ENCODE results near the gene KIAA0232. TPM values are rescaled to one million over a fixed set of nuclear protein-coding genes. Genes with fewer than 3 reads are reported as not detected.

Gene KIAA0232
- total and polyA plus RNA-seq, 9 of the 15 experiments (the other 6 are each of a cell fraction or from before 2014, with no cell fraction given), result 3.5 to 17.4 (median 13.0) TPM

DNA sequence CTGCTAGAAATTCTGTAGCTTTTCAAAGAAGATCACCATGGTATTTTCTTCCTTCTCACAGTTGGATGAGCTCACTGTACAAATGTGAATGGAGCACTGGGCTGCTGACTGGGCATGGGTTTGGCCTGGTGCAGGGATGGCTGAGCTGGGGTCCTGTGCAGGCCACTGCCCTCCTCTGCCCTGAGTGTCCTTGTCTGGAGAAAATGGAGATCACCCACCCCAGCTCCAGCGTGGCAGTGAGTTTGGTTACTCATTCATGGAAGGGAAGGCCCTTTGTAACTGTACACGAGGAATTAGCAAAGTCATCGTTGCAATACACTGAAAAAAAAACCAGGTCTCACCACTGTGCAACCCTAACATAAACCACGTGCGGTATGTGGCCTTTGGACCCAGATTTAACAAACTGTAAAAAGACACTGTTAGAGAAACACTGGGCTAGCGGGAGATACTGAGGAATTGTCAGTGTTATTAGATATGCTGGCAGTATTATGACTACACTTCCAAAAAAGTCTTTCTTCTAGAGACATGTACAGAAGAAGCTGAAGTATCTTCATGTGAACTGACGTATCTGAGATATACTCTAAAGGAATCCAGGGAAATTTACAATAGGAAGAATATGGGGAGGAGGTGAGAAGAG is 111.0 kb downstream of the KIAA0232 start (continued):
- TF ChIP-seq, protein P1, sequence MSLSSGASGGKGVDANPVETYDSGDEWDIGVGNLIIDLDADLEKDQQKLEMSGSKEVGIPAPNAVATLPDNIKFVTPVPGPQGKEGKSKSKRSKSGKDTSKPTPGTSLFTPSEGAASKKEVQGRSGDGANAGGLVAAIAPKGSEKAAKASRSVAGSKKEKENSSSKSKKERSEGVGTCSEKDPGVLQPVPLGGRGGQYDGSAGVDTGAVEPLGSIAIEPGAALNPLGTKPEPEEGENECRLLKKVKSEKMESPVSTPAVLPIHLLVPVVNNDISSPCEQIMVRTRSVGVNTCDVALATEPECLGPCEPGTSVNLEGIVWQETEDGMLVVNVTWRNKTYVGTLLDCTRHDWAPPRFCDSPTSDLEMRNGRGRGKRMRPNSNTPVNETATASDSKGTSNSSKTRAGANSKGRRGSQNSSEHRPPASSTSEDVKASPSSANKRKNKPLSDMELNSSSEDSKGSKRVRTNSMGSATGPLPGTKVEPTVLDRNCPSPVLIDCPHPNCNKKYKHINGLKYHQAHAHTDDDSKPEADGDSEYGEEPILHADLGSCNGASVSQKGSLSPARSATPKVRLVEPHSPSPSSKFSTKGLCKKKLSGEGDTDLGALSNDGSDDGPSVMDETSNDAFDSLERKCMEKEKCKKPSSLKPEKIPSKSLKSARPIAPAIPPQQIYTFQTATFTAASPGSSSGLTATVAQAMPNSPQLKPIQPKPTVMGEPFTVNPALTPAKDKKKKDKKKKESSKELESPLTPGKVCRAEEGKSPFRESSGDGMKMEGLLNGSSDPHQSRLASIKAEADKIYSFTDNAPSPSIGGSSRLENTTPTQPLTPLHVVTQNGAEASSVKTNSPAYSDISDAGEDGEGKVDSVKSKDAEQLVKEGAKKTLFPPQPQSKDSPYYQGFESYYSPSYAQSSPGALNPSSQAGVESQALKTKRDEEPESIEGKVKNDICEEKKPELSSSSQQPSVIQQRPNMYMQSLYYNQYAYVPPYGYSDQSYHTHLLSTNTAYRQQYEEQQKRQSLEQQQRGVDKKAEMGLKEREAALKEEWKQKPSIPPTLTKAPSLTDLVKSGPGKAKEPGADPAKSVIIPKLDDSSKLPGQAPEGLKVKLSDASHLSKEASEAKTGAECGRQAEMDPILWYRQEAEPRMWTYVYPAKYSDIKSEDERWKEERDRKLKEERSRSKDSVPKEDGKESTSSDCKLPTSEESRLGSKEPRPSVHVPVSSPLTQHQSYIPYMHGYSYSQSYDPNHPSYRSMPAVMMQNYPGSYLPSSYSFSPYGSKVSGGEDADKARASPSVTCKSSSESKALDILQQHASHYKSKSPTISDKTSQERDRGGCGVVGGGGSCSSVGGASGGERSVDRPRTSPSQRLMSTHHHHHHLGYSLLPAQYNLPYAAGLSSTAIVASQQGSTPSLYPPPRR (CRISPR knock-in tag; IDR thresholded peaks at IDR 0.05; ENCODE audit: borderline replicate concordance), result no peak
- TF ChIP-seq CXXC5 (CRISPR knock-in tag; IDR thresholded peaks at IDR 0.05), result peak; percentile 70
- TF ChIP-seq NFRKB (IDR thresholded peaks at IDR 0.05; ENCODE audit: low read depth), result 0 out of 2 replicates have a peak, but pooled peaks have one; percentile 59
- no peak for TF ChIP-seq ADNP (tag; IDR thresholded peaks at IDR 0.05)
- 0 out of 2 replicates have a peak, but pooled peaks have one; percentile 35 for TF ChIP-seq RBFOX2 (IDR thresholded peaks at IDR 0.05; ENCODE audit: low read depth, low read length)
- TF ChIP-seq ARID1B (IDR thresholded peaks at IDR 0.05), result peak; percentile 43; the same call in 1 of the 2 replicates
- 0 out of 2 replicates have a peak, but pooled peaks have one; percentile 32 for TF ChIP-seq GATAD2A (IDR thresholded peaks at IDR 0.05)
- TF ChIP-seq ZBTB2 (IDR thresholded peaks at IDR 0.05), result 0 out of 2 replicates have a peak, but pooled peaks have one; percentile 17
- TF ChIP-seq TCF15 (CRISPR knock-in tag; IDR thresholded peaks at IDR 0.05), result 0 out of 2 replicates have a peak, but pooled peaks have one; percentile 62
- TF ChIP-seq, protein P2, sequence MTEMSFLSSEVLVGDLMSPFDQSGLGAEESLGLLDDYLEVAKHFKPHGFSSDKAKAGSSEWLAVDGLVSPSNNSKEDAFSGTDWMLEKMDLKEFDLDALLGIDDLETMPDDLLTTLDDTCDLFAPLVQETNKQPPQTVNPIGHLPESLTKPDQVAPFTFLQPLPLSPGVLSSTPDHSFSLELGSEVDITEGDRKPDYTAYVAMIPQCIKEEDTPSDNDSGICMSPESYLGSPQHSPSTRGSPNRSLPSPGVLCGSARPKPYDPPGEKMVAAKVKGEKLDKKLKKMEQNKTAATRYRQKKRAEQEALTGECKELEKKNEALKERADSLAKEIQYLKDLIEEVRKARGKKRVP (CRISPR knock-in tag; IDR thresholded peaks at IDR 0.05), result 0 out of 2 replicates have a peak, but pooled peaks have one; percentile 42
- peak; percentile 74 for TF ChIP-seq ZNF175 (CRISPR knock-in tag; IDR thresholded peaks at IDR 0.05; ENCODE audit: low read depth)
- 0 out of 2 replicates have a peak, but pooled peaks have one; percentile 58 for TF ChIP-seq PTRF (tag; IDR thresholded peaks at IDR 0.05)
- TF ChIP-seq ZNF696 (CRISPR knock-in tag; conservative IDR thresholded peaks at IDR 0.05), result no peak
- TF ChIP-seq ATF7 (IDR thresholded peaks at IDR 0.05), result no peak; the same call in 1 of the 2 replicates
- 0 out of 2 replicates have a peak, but pooled peaks have one; percentile 19 for TF ChIP-seq CREM (IDR thresholded peaks at IDR 0.05; ENCODE audit: low read depth)
- TF ChIP-seq DMBX1 (CRISPR knock-in tag; IDR thresholded peaks at IDR 0.05; ENCODE audit: borderline replicate concordance), result peak; percentile 85
- peak; percentile 89 for TF ChIP-seq C11orf30 (IDR thresholded peaks at IDR 0.05; ENCODE audit: low read depth)
- no peak for TF ChIP-seq SAFB2 (IDR thresholded peaks at IDR 0.05; ENCODE audit: borderline replicate concordance, low read depth, low read length, severe bottlenecking)
- peak; percentile 36; the same call in 1 of the 2 replicates for TF ChIP-seq DIDO1 (tag; IDR thresholded peaks at IDR 0.05; ENCODE audit: low read depth)
- no peak for TF ChIP-seq NR2C1 (IDR thresholded peaks at IDR 0.05)
- peak; percentile 69 for TF ChIP-seq NR2C1 (tag; IDR thresholded peaks at IDR 0.05)

Measured in K562 (cell line).